CD14-positive monocyte (primary cell): ENCODE measurements around the gene AGBL2. TPM values are rescaled to one million over a fixed set of nuclear protein-coding genes. Genes with fewer than 3 reads are reported as not detected.

Experiments
- DNase-seq, 3 donors: peaks; one replicate each; pipeline ENCODE4 v3.0.0-alpha.2; 2011 to 2022
- H2AFZ ChIP-seq: 2 replicates; pipeline ENCODE4 v1.6.0; 2012; ENCODE audit warnings: mild to moderate bottlenecking, low read depth, low read length, inconsistent platforms; ENCODE audit not compliant: insufficient read depth, poor library complexity, severe bottlenecking
- H3K27ac ChIP-seq, 2 donors: 1 replicate in 1 of 2; 2 replicates in 1 of 2; pipeline ENCODE4 v1.5.1; 2012 to 2013; ENCODE audit warnings: low read length in 2 of 2, control low read depth in 1 of 2, inconsistent platforms in 1 of 2, low read depth in 1 of 2, mild to moderate bottlenecking in 1 of 2
- H3K27me3 ChIP-seq, 2 donors: one replicate each; pipeline versions ENCODE4 v1.6.0 to v1.6.1; 2011 to 2013; ENCODE audit warnings: low read length in 2 of 2; ENCODE audit not compliant: control insufficient read depth in 2 of 2, insufficient read depth in 2 of 2
- H3K36me3 ChIP-seq, 2 donors: replicated peaks in 1 of 2; 1 replicate in 1 of 2; 2 replicates in 1 of 2; pipeline versions ENCODE4 v1.5.1 to v1.6.1; 2012 to 2013; ENCODE audit warnings: low read length in 2 of 2, control low read depth in 1 of 2, inconsistent platforms in 1 of 2, mild to moderate bottlenecking in 1 of 2; ENCODE audit not compliant: insufficient read depth in 2 of 2, control insufficient read depth in 1 of 2
- H3K4me1 ChIP-seq, 2 donors: 1 replicate in 1 of 2; 2 replicates in 1 of 2; pipeline versions ENCODE4 v1.5.1 to v1.6.1; 2012 to 2013; ENCODE audit warnings: low read length in 2 of 2, control low read depth in 1 of 2, inconsistent platforms in 1 of 2, mild to moderate bottlenecking in 1 of 2, moderate library complexity in 1 of 2; ENCODE audit not compliant: insufficient read depth in 2 of 2, control insufficient read depth in 1 of 2
- H3K4me2 ChIP-seq: replicated peaks from 2 replicates; pipeline ENCODE3; 2012; ENCODE audit warnings: low read length, moderate library complexity, mild to moderate bottlenecking; ENCODE audit not compliant: poor library complexity, severe bottlenecking; ENCODE audit errors: extremely low read depth
- H3K4me3 ChIP-seq, 3 experiments: fragments of 200-600 bp in 1 of 3; sonication (generic) in 1 of 3; replicated peaks in 1 of 3; 1 replicate in 2 of 3; 2 replicates in 1 of 3; pipeline ENCODE4 v1.5.1; 2011 to 2013; ENCODE audit warnings: low read length in 3 of 3, mild to moderate bottlenecking in 3 of 3, control low read depth in 2 of 3, low read depth in 2 of 3, inconsistent platforms in 1 of 3, moderate library complexity in 1 of 3
- H3K79me2 ChIP-seq: 2 replicates; pipeline ENCODE4 v1.6.0; 2012; ENCODE audit warnings: mild to moderate bottlenecking, control low read depth, inconsistent platforms, low read length, moderate library complexity; ENCODE audit not compliant: insufficient read depth
- H3K9ac ChIP-seq: 2 replicates; pipeline ENCODE4 v1.6.0; 2017; ENCODE audit warnings: low read length, mild to moderate bottlenecking; ENCODE audit not compliant: insufficient read depth, poor library complexity, severe bottlenecking
- H3K9me3 ChIP-seq, 2 donors: replicated peaks in 1 of 2; 1 replicate in 1 of 2; 2 replicates in 1 of 2; pipeline versions ENCODE4 v1.5.1 to v1.6.1; 2012 to 2013; ENCODE audit warnings: low read length in 2 of 2, control low read depth in 1 of 2; ENCODE audit not compliant: control insufficient read depth in 1 of 2, insufficient read depth in 1 of 2
- H4K20me1 ChIP-seq: 2 replicates; pipeline ENCODE4 v1.6.0; 2012; ENCODE audit warnings: mild to moderate bottlenecking, low read length, control low read depth, moderate library complexity; ENCODE audit not compliant: insufficient read depth
- H3K27ac Mint-ChIP-seq, 7 donors: one replicate each; pipeline ENCODE4 v1.8.0; 2020; ENCODE audit warnings: mild to moderate bottlenecking in 7 of 7, mixed read lengths in 7 of 7, moderate library complexity in 6 of 7, inconsistent platforms in 2 of 7
- H3K27me3 Mint-ChIP-seq, 3 donors: one replicate each; pipeline ENCODE4 v1.8.0; 2021 to 2022; ENCODE audit warnings: low read depth in 3 of 3, mild to moderate bottlenecking in 3 of 3, mixed read lengths in 3 of 3, moderate library complexity in 3 of 3, inconsistent platforms in 1 of 3
- H3K36me3 Mint-ChIP-seq, 2 donors: one replicate each; pipeline ENCODE4 v1.8.0; 2020; ENCODE audit warnings: mixed read lengths in 2 of 2, inconsistent platforms in 1 of 2, mild to moderate bottlenecking in 1 of 2
- H3K4me1 Mint-ChIP-seq: one replicate; pipeline ENCODE4 v1.8.0; 2020; ENCODE audit warnings: mild to moderate bottlenecking, mixed read lengths
- H3K4me3 Mint-ChIP-seq, 2 donors: one replicate each; pipeline ENCODE4 v1.8.0; 2020; ENCODE audit warnings: mild to moderate bottlenecking in 2 of 2, mixed read lengths in 2 of 2, moderate library complexity in 1 of 2
- H3K9me3 Mint-ChIP-seq, 7 donors: one replicate each; pipeline ENCODE4 v1.8.0; 2020 to 2022; ENCODE audit warnings: mixed read lengths in 7 of 7, mild to moderate bottlenecking in 6 of 7, moderate library complexity in 6 of 7, inconsistent platforms in 2 of 7
- WGBS: methylation state at CpG from one replicate; pipeline ENCODE4 v1.1.5; 2013; ENCODE audit warnings: missing lambda C conversion rate; ENCODE audit not compliant: insufficient coverage; 5-methylcytosine and 5-hydroxymethylcytosine counted together
- intact Hi-C, 2 donors: fragments of 100-400 bp; cut with micrococcal nuclease; formaldehyde crosslinking; loops; one replicate each; pipeline versions ENCODE4 v1.15.0 to v1.15.1; 2023
- polyA plus RNA-seq, 3 donors: library from polyadenylated mRNA; depleted of rRNA in 1 of 3; unstranded in 2 of 3; stranded (reverse) in 1 of 3; fragments of 300-500 nt in 2 of 3; fragments of >200 nt in 1 of 3; fragmentation: Illumina TruSeq in 2 of 3; gene quantifications; 1 replicate in 2 of 3; 2 replicates in 1 of 3; pipeline ENCODE4 v1.2.3, GENCODE V29; 2012 to 2021
- TF ChIP-seq, protein P1 (sequence below): fragments of 200-600 bp; IDR thresholded peaks from one replicate; pipeline ENCODE4 v1.8.0; 2022; ENCODE audit warnings: antibody characterized with exemption, mild to moderate bottlenecking

Gene AGBL2
- polyA plus RNA-seq, 3 donors: 0.93 TPM; not detected in 2

DNA sequence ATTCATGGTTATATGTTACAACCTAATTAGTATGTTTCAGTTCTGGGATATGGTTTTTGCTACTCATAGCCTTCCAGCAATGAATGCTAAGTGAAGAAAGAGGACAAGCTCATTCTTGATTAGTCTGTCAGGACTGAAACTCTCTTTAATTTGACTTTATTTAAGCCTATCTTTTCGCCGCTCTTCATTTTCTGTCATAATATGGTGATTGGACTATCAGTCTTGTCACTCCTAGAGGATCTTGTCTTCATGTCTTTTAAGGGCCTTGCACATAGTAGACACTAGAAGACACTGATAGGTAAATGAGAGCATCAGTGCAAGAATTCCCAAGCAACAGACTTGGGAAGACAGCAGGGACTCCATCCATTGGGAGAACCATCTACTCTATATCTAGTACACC is 53.9 kb downstream of the AGBL2 start:
- Histone ChIP-seq H3K9ac (no peak overlapping the region), H4K20me1 (no peaks in the 10 kb centered on the region), H3K79me2 (no peaks in the 10 kb centered on the region), H3K4me3 (no peak overlapping the region), H3K9me3 (no peaks in the 10 kb centered on the region), H2AFZ (no peak overlapping the region), H3K36me3 (no peaks in the 10 kb centered on the region), H3K4me2 (no peak overlapping the region), H3K27ac (no peak overlapping the region), H3K27me3 (no peaks in the 10 kb centered on the region), H3K4me1 (peaks cover 4 to 6% of the 10 kb centered on the region in 2 donors)
- H3K27ac Mint-ChIP-seq: no peak overlapping the region
- TF ChIP-seq, protein P1, sequence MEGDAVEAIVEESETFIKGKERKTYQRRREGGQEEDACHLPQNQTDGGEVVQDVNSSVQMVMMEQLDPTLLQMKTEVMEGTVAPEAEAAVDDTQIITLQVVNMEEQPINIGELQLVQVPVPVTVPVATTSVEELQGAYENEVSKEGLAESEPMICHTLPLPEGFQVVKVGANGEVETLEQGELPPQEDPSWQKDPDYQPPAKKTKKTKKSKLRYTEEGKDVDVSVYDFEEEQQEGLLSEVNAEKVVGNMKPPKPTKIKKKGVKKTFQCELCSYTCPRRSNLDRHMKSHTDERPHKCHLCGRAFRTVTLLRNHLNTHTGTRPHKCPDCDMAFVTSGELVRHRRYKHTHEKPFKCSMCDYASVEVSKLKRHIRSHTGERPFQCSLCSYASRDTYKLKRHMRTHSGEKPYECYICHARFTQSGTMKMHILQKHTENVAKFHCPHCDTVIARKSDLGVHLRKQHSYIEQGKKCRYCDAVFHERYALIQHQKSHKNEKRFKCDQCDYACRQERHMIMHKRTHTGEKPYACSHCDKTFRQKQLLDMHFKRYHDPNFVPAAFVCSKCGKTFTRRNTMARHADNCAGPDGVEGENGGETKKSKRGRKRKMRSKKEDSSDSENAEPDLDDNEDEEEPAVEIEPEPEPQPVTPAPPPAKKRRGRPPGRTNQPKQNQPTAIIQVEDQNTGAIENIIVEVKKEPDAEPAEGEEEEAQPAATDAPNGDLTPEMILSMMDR: no peak
- WGBS: no CpG with 5 or more reads among the region's 2 CpGs
- no peaks in the 10 kb centered on the region for H3K9me3 Mint-ChIP-seq
- peaks cover 0 to 4% (median 0%) of the 10 kb centered on the region in 3 donors for H3K27me3 Mint-ChIP-seq
- no peak overlapping the region for H3K4me3 Mint-ChIP-seq
- H3K36me3 Mint-ChIP-seq: no peaks in the 10 kb centered on the region
- peaks cover 7% of the 10 kb centered on the region for H3K4me1 Mint-ChIP-seq
- no peak for DNase-seq
- intact Hi-C loops: no loop called here

DNA sequence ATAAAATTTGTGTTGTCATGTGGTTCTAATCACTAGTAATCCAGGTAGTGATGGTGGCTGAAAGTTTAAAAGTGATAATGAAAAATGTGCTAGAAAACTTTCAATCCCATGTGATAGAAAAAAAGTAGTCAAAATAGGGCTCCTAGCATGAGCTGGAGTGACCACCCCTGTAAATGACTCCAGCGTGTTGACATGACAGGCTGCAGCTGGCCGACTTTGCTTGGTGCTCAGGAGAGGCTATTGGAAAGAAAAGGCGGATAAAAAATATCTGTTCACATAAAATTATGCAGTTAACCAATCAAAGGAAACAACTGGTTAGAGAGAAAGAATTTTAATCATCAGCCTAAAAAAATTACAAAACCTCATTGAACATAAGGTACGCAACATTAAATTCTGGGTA is 55.9 kb downstream of the AGBL2 start:
- Histone ChIP-seq H3K27me3 (no peaks in the 10 kb centered on the region), H3K4me2 (no peak overlapping the region), H3K79me2 (no peaks in the 10 kb centered on the region), H3K9ac (no peak overlapping the region), H3K9me3 (no peaks in the 10 kb centered on the region), H2AFZ (no peak overlapping the region), H3K4me3 (no peak overlapping the region), H3K4me1 (no peaks in the 10 kb centered on the region), H3K36me3 (no peaks in the 10 kb centered on the region), H4K20me1 (no peaks in the 10 kb centered on the region), H3K27ac (no peak overlapping the region)
- TF ChIP-seq, protein P1: no peak
- Mint-ChIP-seq H3K9me3 (no peaks in the 10 kb centered on the region), H3K4me1 (peaks cover 3% of the 10 kb centered on the region), H3K27ac (no peak overlapping the region), H3K36me3 (no peaks in the 10 kb centered on the region), H3K27me3 (peaks cover 0 to 4% (median 0%) of the 10 kb centered on the region in 3 donors), H3K4me3 (no peak overlapping the region)
- no CpG with 5 or more reads among the region's 4 CpGs for WGBS
- DNase-seq: no peak
- intact Hi-C loops: no loop called here
